Left ventricle myocardium inferior (tissue), 1 donor: ENCODE measurements around the gene SPTSSB. TPM values are rescaled to one million over a fixed set of nuclear protein-coding genes. Genes with fewer than 3 reads are reported as not detected.

Source experiments
- DNase-seq: peaks from one replicate; pipeline ENCODE4 v3.0.0-alpha.2; 2020
- H3K27ac ChIP-seq: fragments of 200-600 bp; replicated peaks from 2 replicates; pipeline ENCODE4 v1.8.0; 2021
- H3K27me3 ChIP-seq: fragments of 200-600 bp; 2 replicates; pipeline ENCODE4 v1.8.0; 2021; ENCODE audit warnings: low read depth
- H3K36me3 ChIP-seq: fragments of 200-600 bp; 2 replicates; pipeline ENCODE4 v1.8.0; 2021
- H3K4me1 ChIP-seq: fragments of 200-600 bp; 2 replicates; pipeline ENCODE4 v1.8.0; 2021
- H3K4me3 ChIP-seq: fragments of 200-600 bp; 2 replicates; pipeline ENCODE4 v1.8.0; 2021; ENCODE audit warnings: mild to moderate bottlenecking, moderate library complexity
- H3K9me3 ChIP-seq: fragments of 200-600 bp; replicated peaks from 2 replicates; pipeline ENCODE4 v1.8.0; 2021
- intact Hi-C: fragments of 100-400 bp; cut with micrococcal nuclease; formaldehyde crosslinking; loops from one replicate; pipeline ENCODE4 v1.11.0; 2022
- long read RNA-seq: library from polyadenylated mRNA; unstranded; transcript quantifications from one replicate; pipeline ENCODE4 v2.0.0, GENCODE V29; 2021
- total RNA-seq: library from RNA; stranded (reverse); fragmentation: NEBNext Ultra II Directional; extraction: Animal tissue kit (Norgen Biotek cat#: 25700); gene quantifications from one replicate; pipeline ENCODE4 v1.2.1, GENCODE V29; 2021
- TF ChIP-seq, protein P1 (sequence below): fragments of 200-600 bp; IDR thresholded peaks from 2 replicates; pipeline ENCODE4 v1.8.0; 2021; ENCODE audit warnings: antibody characterized with exemption, mild to moderate bottlenecking, borderline replicate concordance
- donor health status: DM: no; HTN: yes; CAD: no; lungs with severe emphysema.

The SPTSSB gene
- total RNA-seq = 0.25 TPM
- long read RNA-seq = 0 reads

GRCh38 chr3:161371441-161372320 lies at the start of gene SPTSSB:
Gene SPTSSB (minus strand): TSS chr3:161371517. CDS start chr3:161346323, 25,194 bp downstream.
- Histone ChIP-seq H3K4me1 (peaks cover 23% of the 10 kb centered on the region), H3K9me3 (no peaks in the 10 kb centered on the region), H3K36me3 (no peaks in the 10 kb centered on the region), H3K4me3 (peak within 1 kb of the TSS; percentile 70), H3K27me3 (peaks cover 60% of the 10 kb centered on the region), H3K27ac (no peak within 1 kb of the TSS)
- TF ChIP-seq, protein P1, sequence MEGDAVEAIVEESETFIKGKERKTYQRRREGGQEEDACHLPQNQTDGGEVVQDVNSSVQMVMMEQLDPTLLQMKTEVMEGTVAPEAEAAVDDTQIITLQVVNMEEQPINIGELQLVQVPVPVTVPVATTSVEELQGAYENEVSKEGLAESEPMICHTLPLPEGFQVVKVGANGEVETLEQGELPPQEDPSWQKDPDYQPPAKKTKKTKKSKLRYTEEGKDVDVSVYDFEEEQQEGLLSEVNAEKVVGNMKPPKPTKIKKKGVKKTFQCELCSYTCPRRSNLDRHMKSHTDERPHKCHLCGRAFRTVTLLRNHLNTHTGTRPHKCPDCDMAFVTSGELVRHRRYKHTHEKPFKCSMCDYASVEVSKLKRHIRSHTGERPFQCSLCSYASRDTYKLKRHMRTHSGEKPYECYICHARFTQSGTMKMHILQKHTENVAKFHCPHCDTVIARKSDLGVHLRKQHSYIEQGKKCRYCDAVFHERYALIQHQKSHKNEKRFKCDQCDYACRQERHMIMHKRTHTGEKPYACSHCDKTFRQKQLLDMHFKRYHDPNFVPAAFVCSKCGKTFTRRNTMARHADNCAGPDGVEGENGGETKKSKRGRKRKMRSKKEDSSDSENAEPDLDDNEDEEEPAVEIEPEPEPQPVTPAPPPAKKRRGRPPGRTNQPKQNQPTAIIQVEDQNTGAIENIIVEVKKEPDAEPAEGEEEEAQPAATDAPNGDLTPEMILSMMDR = no peak
- DNase-seq = peak; percentile 19
- intact Hi-C loops = no loop called here

DNA sequence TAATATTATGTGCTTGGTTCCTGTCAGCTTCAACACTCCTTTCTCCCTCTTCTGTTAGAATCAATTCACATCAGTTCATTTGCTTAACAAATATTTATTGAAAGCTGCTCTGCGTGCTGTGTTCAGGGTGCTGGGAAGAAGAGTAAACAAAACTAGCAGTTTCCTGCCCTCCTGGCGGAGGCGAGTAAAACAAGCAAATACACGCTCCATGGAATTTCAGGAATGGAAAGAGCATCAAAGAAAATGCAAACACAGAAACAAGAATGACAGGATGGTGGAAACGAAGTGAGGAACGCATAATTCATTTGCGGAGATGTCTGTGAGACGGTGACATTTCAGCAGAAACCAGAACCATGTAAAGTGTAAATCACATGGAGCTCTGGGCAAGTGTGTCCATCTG lies 49.4 kb upstream of the SPTSSB start:
- TF ChIP-seq, protein P1 = no peak
- H3K4me1 ChIP-seq = peaks cover 18% of the 10 kb centered on the region
- no peak overlapping the region for H3K4me3 ChIP-seq
- no peak for DNase-seq
- H3K27me3 ChIP-seq = no peaks in the 10 kb centered on the region
- intact Hi-C loops = loop anchor here (5.0 kb wide), 1 partner anchor 148 kb away; no protein-coding TSS in a partner anchor
- H3K9me3 ChIP-seq = no peaks in the 10 kb centered on the region
- no peaks in the 10 kb centered on the region for H3K36me3 ChIP-seq
- no peak overlapping the region for H3K27ac ChIP-seq

- H3K36me3 ChIP-seq = no peaks in the 10 kb centered on the region
- DNase-seq = no peak
- TF ChIP-seq, protein P1 = no peak
- H3K4me1 ChIP-seq = peaks cover 27% of the 10 kb centered on the region
- no peaks in the 10 kb centered on the region for H3K9me3 ChIP-seq
- no peaks in the 10 kb centered on the region for H3K27me3 ChIP-seq
- intact Hi-C loops = loop anchor here (5.0 to 10.0 kb wide), 2 partner anchors 147 to 325 kb away; no protein-coding TSS in a partner anchor
- no peak overlapping the region for H3K27ac ChIP-seq
- H3K4me3 ChIP-seq = no peak overlapping the region
These were observed 48.4 kb upstream of the SPTSSB start for GRCh38 chr3:161419555-161420333.

DNA sequence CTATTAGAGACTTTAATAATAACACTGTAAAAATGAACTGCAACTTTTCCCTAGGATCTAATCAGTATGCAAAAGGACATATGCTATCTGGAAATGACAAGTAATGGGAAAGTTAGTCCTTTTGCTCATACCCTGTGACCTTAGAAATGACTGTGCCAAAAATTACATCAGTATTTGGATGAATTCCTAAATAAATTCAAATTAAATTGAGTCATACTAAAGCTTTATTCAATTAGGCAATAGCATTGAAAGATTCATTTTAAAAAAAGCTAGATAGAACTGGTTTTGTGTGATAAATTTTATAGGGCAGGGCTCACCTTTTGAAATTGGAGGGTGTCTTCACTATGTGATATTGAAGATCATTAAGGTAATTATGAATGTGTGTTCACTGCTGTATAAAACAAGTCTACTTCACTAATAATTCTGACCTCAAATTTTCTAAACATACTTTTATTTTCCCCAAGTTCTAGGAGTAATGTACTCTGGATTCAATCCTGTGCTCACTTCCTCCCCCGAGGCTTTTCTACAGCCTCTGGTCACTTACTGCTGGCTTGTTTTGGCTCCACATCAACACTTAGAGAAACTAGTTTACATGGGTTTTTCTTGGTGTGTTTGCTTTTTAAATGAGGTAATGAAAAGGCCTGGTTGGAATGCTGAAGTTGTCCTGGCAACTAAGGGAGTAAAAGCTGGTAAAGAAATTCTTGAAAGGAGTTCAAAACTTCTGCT lies 44.4 kb upstream of the SPTSSB start:
- no peak overlapping the region for H3K4me3 ChIP-seq
- no peaks in the 10 kb centered on the region for H3K27me3 ChIP-seq
- H3K4me1 ChIP-seq = peaks cover 41% of the 10 kb centered on the region
- intact Hi-C loops = loop anchor here (10.0 kb wide), 1 partner anchor 321 kb away; no protein-coding TSS in a partner anchor
- no peak for DNase-seq
- no peaks in the 10 kb centered on the region for H3K9me3 ChIP-seq
- peak overlapping the region; percentile 83 for H3K27ac ChIP-seq
- TF ChIP-seq, protein P1 = no peak
- H3K36me3 ChIP-seq = no peaks in the 10 kb centered on the region

DNA sequence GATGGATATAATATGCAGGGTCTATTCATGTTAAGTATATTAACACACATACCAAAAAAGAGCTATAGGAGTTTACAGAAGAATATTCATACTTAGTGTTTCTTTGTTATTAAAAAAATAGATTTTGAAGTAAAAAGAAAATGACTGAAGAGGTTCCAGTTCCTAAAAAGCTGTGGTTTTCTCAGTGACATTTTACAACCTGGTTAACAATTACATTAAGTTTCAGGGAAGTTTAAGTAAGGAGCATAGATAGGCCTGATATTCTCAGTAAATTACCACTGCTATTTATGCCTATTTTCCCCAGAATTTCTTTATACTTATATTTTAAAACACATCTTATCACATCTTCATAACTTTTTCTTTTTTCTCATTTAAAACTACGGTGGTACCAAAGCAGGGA lies 43.6 kb upstream of the SPTSSB start:
- H3K27me3 ChIP-seq = no peaks in the 10 kb centered on the region
- no peak for DNase-seq
- H3K4me3 ChIP-seq = no peak overlapping the region
- H3K36me3 ChIP-seq = no peaks in the 10 kb centered on the region
- peaks cover 41% of the 10 kb centered on the region for H3K4me1 ChIP-seq
- TF ChIP-seq, protein P1 = no peak
- H3K9me3 ChIP-seq = no peaks in the 10 kb centered on the region
- intact Hi-C loops = loop anchor here (10.0 kb wide), 1 partner anchor 320 kb away; no protein-coding TSS in a partner anchor
- peak overlapping the region; percentile 83 for H3K27ac ChIP-seq
